Activated naive CD4-positive, alpha-beta T cell treated with Interleukin-2 at 50 U/mL for 16 hours (primary cell): ENCODE results near the gene IL17C.

Source experiments
- DNase-seq: peaks from one replicate; pipeline ENCODE4 v3.0.0-alpha.2; 2020

The IL17C gene

DNA sequence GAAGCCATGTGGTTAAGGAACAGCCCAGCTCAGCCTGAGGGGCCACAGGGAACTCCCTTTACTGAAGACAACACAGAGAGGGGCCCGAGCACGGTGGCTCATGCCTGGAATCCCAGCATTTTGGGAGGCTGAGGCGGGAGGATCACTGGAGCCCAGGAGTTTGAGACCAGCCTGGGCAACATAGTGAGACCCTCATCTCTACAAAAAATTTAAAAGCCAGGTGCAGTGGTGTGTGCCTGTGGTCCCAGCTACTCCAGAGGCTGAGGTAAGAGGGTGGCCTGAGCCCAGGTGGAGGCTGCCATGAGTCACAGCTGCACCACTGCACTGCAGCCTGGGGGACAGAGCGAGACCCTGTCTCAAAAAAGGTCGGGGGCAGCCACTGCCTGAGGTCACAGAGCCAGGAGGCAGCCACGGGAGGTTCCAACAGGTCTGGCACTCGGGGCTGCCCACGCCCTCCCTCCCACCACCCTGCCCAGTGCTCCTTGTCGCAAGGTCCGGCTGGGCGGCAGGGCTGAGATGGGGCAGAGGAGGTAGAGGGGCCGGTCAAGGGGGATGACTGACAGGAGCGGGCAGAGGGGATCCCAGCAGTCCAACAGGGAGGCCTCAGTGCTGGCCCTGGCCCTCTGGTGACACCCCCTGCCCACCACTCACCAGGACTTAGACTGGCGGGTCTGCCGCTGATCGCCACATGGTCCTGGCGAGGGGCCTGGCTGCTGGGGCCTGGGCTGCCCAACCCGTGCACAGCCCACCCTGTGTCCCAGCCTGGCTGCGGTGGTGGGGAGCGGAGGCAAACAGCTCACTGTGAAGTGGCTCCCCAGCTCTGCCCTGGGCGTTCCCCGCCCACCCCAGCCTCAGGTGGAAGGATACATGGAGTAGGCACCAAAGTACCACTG lies 9.1 kb downstream of the IL17C start:
- DNase-seq, result no peak

DNA sequence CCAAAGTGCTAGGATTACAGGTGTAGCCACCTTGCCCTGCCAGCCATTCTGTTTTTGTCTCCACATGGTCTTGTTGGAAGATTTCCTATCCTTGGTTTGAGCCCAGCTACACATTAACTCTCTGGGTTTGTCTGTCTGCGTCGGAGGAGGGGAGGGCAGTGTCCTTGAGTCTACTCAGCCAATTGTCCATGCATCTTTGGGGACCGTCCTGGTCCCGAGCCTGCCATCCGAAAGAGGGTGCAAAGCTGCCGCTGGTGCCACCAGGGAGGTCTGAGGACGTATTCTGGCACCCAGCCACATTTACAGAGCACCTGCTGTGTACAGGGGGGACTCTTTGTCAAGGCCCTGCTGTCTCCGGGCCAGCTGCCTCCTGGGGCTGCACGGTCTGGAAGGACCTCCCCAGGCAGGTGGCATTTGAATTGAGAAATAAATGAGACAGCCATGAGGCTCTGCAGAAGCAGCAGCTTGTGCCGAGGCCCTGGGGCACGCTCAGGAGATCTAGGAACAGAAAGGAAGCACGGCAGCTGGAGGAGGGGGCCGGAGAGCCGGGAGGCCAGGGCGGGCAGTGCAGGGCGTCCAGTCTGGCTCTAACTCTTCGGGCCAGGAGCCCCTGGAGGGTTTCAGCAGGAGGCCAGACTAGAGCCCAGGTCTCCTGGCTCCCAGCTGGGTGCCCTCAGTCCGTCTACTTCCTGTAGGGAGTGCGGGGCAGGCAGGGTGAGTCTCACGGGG lies 11.0 kb downstream of the IL17C start:
- no peak for DNase-seq

- DNase-seq, result peak; percentile 32
Measured at GRCh38 chr16:88649924-88650748, 11.8 kb downstream of the IL17C start.

GRCh38 chr16:88650749-88651275 lies 12.4 kb downstream of the IL17C start, which contains the start of gene CYBA:
Gene CYBA, minus strand, starts transcription at chr16:88651053. Its CDS starts 40 bp downstream, at chr16:88651013.
- DNase-seq, result peak; percentile 79

- peak; percentile 71 for DNase-seq
Measured at GRCh38 chr16:88651276-88651988, 13.1 kb downstream of the IL17C start.

DNA sequence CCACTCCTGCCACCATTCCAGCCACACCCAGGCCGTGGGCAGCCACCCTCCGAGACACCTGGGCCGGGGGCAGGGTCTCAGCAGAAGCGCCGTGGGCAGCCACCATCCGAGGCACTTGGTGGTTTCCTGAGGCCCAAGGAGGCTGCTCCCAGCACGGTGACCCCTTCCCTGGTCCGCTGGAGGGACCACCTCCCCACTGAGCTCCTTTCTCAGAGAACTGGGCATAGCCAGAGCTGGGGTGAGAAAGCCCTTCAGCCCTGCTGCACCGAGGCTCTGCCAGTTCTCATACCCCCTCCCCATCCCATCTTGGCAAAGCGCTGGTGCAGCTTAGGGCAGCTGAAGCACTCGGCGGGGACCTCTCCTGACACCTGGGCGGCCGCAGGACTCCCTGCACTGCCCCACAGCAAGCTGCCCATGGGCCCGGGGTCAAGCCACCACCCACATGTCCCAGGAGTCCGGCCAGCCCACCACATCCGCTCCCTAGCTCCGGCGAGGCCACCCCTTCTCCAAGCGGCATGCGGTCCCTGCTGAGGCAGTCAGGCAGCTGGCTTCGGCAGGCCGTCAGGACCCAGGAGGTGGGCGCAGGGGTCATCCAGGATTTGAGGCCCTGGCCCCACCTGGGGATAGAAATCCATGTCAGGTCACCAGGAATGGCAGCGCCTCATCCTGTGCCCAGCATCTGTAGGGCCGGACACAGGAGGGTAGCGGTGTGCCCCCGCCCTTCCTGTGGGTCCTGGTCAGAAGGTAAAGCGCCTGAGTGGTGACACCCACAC lies 13.8 kb downstream of the IL17C start:
- no peak for DNase-seq

GRCh38 chr16:88652762-88653063 lies 14.3 kb downstream of the IL17C start:
- DNase-seq, result no peak

- DNase-seq, result no peak
Measured at GRCh38 chr16:88653101-88653500, 14.7 kb downstream of the IL17C start.

GRCh38 chr16:88653596-88654362 lies 15.4 kb downstream of the IL17C start:
- DNase-seq, result no peak

GRCh38 chr16:88654363-88655052 lies 16.1 kb downstream of the IL17C start:
- DNase-seq, result no peak

- DNase-seq, result no peak
Measured at GRCh38 chr16:88655053-88655732, 16.8 kb downstream of the IL17C start.

GRCh38 chr16:88655733-88656281 lies 17.4 kb downstream of the IL17C start:
- DNase-seq, result no peak

- DNase-seq, result no peak
Measured at GRCh38 chr16:88656291-88656980, 18.1 kb downstream of the IL17C start.

GRCh38 chr16:88657371-88657770 lies 19.0 kb downstream of the IL17C start:
- no peak for DNase-seq

DNA sequence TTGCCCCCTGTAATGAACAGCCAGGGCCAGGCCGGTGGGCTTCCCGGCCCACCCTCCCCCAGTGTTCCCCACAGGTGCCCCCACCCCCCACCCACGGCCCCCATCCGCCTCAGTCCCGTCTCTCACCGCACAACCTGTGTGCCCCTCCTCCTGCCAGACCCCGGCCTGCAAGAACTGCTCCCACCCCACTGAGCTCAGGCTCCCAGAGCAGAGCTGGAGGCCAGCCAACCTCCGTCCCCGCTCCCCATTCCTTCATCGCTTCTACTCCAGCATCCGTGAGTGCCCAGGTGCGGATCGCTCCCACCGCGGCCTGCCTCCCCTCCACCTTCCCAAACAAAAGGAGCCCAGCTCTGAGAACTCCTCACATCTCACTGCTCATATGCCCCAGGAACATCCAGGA lies 20.3 kb downstream of the IL17C start:
- no peak for DNase-seq

- no peak for DNase-seq
Measured at GRCh38 chr16:88659160-88659559, 20.8 kb downstream of the IL17C start.

GRCh38 chr16:88661468-88661867 lies 23.1 kb downstream of the IL17C start:
- no peak for DNase-seq

GRCh38 chr16:88662222-88662842 lies 24.0 kb downstream of the IL17C start:
- peak; percentile 32 for DNase-seq
